Subcutaneous abdominal adipose tissue (tissue), 5 donors: ENCODE results near the gene L3MBTL2.
A peak's percentile ranks its signal among the peaks of the same experiment; 100 is the strongest.

ENCODE experiments used
- H3K27ac ChIP-seq: one replicate; pipeline ENCODE4 v1.7.0; 2013; ENCODE audit warnings: low read depth, mild to moderate bottlenecking, inconsistent platforms, low read length, moderate library complexity
- H3K27me3 ChIP-seq, 5 donors: one replicate each; pipeline ENCODE4 v1.7.0; 2013; ENCODE audit warnings: low read length in 5 of 5, inconsistent platforms in 1 of 5; ENCODE audit not compliant: control insufficient read depth in 5 of 5, insufficient read depth in 4 of 5
- H3K36me3 ChIP-seq, 5 donors: one replicate each; pipeline ENCODE4 v1.7.0; 2013; ENCODE audit warnings: low read length in 5 of 5; ENCODE audit not compliant: control insufficient read depth in 5 of 5, insufficient read depth in 5 of 5
- H3K4me1 ChIP-seq, 5 donors: one replicate each; pipeline ENCODE4 v1.7.0; 2013; ENCODE audit warnings: low read length in 5 of 5, mild to moderate bottlenecking in 3 of 5, moderate library complexity in 1 of 5; ENCODE audit not compliant: control insufficient read depth in 5 of 5, insufficient read depth in 5 of 5
- H3K4me3 ChIP-seq, 5 donors: one replicate each; pipeline ENCODE4 v1.7.0; 2013; ENCODE audit warnings: low read length in 5 of 5, low read depth in 1 of 5
- H3K9ac ChIP-seq, 5 donors: one replicate each; pipeline ENCODE4 v1.7.0; 2013; ENCODE audit warnings: low read length in 5 of 5, mild to moderate bottlenecking in 4 of 5, moderate library complexity in 3 of 5
- H3K9me3 ChIP-seq, 5 donors: one replicate each; pipeline ENCODE4 v1.7.0; 2013; ENCODE audit warnings: low read length in 5 of 5; ENCODE audit not compliant: control insufficient read depth in 5 of 5
- donor health status: healthy.
- donor health status: healthy.
- donor health status: healthy.
- donor health status: healthy.
- donor health status: healthy.

L3MBTL2 gene

DNA sequence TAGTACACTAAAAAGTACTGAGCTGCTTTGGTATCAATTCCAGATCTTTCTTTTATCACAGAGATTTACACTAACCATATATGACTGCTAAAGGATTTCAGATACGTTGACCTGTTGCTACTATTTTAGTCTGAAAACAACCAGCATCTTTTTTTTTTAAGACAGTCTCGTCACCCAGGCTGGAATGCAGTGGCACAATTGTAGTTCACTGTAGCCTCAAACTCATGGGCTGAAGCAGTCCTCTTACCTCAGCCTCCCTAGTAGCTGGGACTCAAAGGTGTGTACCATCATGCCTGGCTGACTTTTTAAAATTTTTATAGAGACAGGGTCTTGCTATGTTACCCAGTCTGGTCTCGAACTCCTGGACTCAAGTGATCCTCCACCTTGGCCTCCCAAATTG, 24.2 kb upstream of the L3MBTL2 start:
- Histone ChIP-seq H3K4me1 (peaks cover 0 to 9% (median 8%) of the 10 kb centered on the region in 5 donors), H3K27ac (peak overlapping the region; percentile 17), H3K36me3 (peaks cover 3 to 43% (median 31%) of the 10 kb centered on the region in 5 donors), H3K4me3 (no peak overlapping the region), H3K9me3 (no peaks in the 10 kb centered on the region), H3K27me3 (no peaks in the 10 kb centered on the region), H3K9ac (no peak overlapping the region)

DNA sequence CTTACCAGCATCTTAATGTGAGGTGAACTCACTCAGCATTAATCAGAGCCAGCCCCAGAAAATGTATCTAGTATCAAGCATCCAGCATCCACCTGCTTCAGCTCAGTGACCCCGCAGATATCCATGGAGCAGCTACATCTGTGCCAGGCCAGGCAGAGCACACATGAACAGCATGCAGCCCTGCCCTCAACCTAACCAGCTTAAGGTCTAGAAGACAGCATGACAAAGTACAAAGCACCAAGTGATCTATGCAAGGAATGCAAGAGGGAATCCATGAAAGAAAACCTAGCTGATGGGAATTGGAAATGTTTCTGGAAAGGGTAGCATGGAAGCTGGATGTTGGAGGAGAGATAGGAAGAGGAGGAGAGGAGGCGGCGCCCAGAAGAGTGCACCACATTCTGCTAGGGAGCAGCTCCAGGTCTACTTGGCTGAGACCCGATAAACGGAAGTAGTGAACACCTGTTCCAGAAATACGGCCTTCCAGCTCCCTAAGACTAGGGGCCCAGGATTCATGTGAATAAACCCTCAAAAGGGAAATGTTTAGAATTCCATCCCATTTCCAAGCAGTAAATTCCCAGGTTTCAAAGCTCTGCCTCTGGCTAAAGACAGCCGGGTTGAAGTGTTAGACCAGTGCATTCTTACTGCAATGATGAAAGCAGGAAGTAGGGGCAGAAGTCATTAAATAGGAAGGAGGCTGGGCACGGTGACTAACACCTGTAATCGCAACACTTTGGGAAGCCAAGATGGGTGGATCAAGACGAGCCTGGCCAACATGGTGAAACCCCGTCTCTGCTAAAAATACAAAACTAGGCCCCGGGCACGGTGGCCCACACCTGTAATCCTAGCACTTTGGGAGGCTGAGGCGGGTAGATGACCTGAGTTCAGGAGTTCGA, 23.5 kb upstream of the L3MBTL2 start:
- Histone ChIP-seq H3K9me3 (no peaks in the 10 kb centered on the region), H3K4me3 (no peak overlapping the region), H3K27ac (peak overlapping the region; percentile 17), H3K4me1 (peaks cover 0 to 9% (median 8%) of the 10 kb centered on the region in 5 donors), H3K36me3 (peaks cover 3 to 37% (median 24%) of the 10 kb centered on the region in 5 donors), H3K27me3 (no peaks in the 10 kb centered on the region), H3K9ac (no peak overlapping the region)

DNA sequence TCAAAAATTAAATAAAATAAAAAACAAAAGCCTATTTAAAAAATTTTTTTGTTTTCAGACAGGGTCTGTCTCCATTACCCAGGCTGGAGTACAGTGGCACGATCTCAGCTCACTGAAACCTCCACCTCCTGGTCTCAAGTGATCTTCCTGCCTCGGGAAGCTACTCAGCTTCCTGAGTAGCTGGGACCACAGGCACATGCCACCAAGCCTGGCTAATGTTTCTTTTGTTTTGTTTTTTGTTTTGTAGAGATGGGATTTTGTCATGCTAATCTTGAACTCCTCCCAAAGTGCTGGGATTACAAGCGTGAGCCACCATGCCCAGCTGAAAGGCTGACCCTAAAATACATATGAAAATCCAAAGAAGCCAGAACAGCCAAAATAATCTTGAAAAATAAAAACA, 20.4 kb upstream of the L3MBTL2 start:
- Histone ChIP-seq H3K27me3 (no peaks in the 10 kb centered on the region), H3K9ac (no peak overlapping the region), H3K36me3 (peaks cover 0 to 10% (median 0%) of the 10 kb centered on the region in 5 donors), H3K9me3 (no peaks in the 10 kb centered on the region), H3K4me3 (no peak overlapping the region), H3K4me1 (peaks cover 0 to 9% (median 4%) of the 10 kb centered on the region in 5 donors), H3K27ac (no peak overlapping the region)

DNA sequence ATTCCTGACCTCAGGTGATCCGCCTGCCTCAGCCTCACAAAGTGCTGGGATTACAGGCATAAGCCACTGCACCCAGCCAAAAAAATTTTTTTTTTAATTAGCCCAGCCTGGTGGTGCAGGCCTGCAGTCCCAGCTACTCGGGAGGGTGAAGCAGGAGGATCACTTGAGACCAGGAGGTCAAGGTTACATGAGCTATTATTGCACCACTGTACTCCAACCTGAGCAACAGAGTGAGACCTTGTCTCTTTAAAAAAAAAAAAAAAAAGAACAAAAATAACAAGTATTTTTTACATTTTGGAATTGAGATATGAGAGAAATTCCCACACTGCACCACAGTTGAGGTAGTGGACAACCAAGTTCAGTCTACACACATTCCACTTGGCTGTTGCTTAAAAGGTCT, 13.6 kb upstream of the L3MBTL2 start:
- Histone ChIP-seq H3K9me3 (no peaks in the 10 kb centered on the region), H3K27ac (no peak overlapping the region), H3K4me1 (peaks cover 0 to under 1% (median 0%) of the 10 kb centered on the region in 5 donors), H3K9ac (no peak overlapping the region), H3K4me3 (no peak overlapping the region), H3K27me3 (no peaks in the 10 kb centered on the region), H3K36me3 (no peaks in the 10 kb centered on the region)

DNA sequence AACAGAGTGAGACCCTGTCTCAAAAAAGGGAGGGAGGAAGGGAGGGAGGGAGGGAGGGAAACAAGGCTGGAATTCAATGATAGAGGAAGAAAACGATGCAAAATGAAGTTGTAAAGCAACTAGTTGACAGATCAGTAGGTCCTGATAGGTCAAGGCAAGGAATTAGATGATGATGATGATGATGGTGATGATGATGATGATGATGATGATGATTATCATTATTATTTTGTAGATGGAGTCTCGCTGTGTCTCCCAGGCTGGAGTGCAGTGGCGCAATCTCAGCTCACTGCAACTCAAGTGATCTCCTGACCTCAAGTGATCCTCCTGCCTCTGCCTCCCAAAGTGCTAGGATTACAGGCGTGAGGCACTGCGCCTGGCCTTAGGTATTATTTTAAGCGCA, 11.3 kb upstream of the L3MBTL2 start:
- Histone ChIP-seq H3K27ac (no peak overlapping the region), H3K36me3 (no peaks in the 10 kb centered on the region), H3K9ac (no peak overlapping the region), H3K27me3 (no peaks in the 10 kb centered on the region), H3K4me1 (peaks cover 0 to 18% (median 17%) of the 10 kb centered on the region in 5 donors), H3K9me3 (no peaks in the 10 kb centered on the region), H3K4me3 (no peak overlapping the region)

DNA sequence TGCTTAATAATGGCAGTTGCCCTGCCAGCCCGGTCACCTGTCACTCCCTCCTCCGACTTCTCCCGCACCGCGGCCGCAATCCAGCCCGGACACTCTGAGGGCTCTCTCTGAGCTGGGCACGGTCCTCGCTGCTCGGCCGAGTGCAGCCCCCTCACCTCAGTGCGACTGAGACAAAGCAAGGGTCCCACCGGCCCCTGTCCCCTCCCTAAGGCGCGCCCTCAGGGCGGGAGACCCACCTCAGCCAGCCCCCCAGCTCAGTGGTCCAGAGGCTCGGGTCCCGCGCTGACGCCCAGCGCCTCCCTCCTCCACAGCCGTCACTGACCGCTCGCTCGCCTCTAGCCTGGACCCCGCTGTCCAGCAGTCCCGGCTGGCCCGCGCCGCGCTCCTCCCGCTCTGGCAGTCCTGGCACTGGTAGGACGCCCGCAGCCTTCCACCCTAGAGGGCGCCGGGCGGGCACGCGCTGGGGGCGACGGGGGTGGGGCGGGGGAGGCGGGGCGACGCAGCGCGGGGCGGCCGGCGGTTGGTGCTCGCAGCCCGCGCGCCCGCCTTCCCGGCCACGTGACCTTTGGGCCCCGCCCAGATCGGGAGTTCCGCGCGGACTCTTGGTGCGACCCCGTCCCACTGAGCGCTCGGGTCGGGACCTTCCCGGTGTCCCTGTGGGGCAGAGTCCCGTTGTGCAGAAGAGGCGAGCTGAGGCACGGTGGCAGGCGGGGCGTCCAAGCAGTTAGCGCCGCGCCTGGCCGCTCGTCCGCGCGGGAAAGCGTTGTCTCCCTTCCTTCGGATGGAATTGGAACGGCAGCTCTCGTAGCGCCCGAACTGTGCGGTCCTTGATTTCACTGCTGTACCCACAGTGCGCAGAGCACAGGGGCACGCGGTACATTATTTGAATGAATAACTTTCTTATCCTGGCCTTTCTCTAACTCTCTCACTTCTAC, 7.8 kb upstream of the L3MBTL2 start:
- peak overlapping the region; percentile 81 to 94 (median 89) for H3K4me3 ChIP-seq
- H3K27ac ChIP-seq: no peak overlapping the region
- H3K4me1 ChIP-seq: peaks cover 0 to 18% (median 17%) of the 10 kb centered on the region in 5 donors
- H3K9me3 ChIP-seq: no peaks in the 10 kb centered on the region
- H3K36me3 ChIP-seq: no peaks in the 10 kb centered on the region
- H3K9ac ChIP-seq: peak overlapping the region in 4 of 5 donors; percentile 38 to 87 (median 66)
- no peaks in the 10 kb centered on the region for H3K27me3 ChIP-seq

DNA sequence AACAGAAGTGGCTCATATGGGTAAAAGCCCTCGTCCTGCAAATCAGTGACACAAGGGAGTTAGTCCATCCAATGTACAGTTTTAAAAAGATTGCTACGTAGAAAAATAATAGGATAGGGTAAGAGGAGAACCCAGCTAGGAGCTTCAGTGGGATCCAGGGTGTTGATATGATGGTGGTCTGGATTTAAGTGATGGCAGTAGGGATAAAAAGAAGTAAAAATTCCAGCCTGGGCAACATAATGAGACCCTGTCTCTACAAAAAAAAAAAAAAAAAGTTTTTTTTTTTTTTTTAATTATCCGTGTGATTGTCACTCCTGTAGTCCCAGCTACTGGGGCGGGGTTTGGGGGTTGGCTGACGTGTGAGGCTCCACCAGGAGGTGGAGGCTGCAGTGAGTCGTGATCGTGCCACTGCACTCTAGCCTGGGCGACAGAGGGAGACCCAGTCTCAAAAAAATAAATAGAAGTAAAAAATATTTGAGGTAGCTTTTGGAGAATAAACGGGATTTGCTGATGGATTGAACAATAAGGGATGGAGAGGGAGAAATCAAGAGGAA, 7.0 kb upstream of the L3MBTL2 start:
- H3K4me1 ChIP-seq: peaks cover 0 to 18% (median 17%) of the 10 kb centered on the region in 5 donors
- H3K27me3 ChIP-seq: no peaks in the 10 kb centered on the region
- no peaks in the 10 kb centered on the region for H3K36me3 ChIP-seq
- no peak overlapping the region for H3K27ac ChIP-seq
- no peaks in the 10 kb centered on the region for H3K9me3 ChIP-seq
- peak overlapping the region in 4 of 5 donors; percentile 33 to 74 (median 64) for H3K9ac ChIP-seq
- peak overlapping the region; percentile 81 to 94 (median 89) for H3K4me3 ChIP-seq

DNA sequence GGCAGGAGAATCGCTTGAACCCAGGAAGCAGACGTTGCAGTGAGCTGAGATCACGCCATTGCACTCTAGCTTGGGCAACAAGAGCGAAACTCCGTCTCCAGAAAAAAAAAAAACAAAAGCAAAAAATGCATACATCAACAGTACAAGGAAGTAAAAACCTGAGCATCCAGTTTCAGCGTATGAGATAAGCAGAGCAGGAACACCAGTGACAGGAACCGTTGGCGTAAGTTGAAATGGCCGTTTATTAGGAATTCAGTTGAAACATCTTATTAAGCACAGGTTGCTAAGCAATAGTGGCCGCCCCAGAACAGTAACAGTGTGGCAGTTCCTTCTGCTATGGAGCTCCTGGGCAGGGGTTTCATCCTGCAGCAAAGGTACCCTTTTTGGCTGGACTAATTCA, 4.0 kb upstream of the L3MBTL2 start:
- Histone ChIP-seq H3K9ac (no peak overlapping the region), H3K9me3 (no peaks in the 10 kb centered on the region), H3K27ac (no peak overlapping the region), H3K4me1 (peaks cover 6 to 29% (median 28%) of the 10 kb centered on the region in 5 donors), H3K4me3 (no peak overlapping the region), H3K36me3 (no peaks in the 10 kb centered on the region), H3K27me3 (no peaks in the 10 kb centered on the region)

DNA sequence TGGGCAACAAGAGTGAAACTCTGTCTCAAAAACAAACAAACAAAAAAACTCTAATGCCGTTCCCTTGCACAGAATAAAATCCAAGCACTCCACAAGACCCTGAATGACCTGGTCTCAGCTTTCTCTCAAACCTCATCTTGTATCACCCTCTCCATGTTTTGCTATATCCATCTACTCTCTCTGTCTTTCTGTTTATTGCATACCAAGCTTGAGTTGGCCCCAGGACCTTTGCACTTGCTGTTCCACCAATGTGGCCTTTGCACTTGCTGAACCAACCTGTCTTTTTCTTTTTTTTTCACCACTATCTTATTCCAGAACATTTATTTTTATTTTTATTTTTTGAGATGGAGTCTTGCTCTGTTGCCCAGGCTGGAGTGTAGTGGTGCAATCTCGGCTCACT, 2.0 kb upstream of the L3MBTL2 start:
- peaks cover 0 to 3% (median 0%) of the 10 kb centered on the region in 5 donors for H3K36me3 ChIP-seq
- H3K27me3 ChIP-seq: no peaks in the 10 kb centered on the region
- no peak overlapping the region for H3K4me3 ChIP-seq
- H3K4me1 ChIP-seq: peaks cover 6 to 19% (median 17%) of the 10 kb centered on the region in 5 donors
- H3K9me3 ChIP-seq: no peaks in the 10 kb centered on the region
- H3K9ac ChIP-seq: no peak overlapping the region
- H3K27ac ChIP-seq: no peak overlapping the region
